ENCODE measurements around the gene TBC1D24. TPM values are rescaled to one million over a fixed set of nuclear protein-coding genes. Genes with fewer than 3 reads are reported as not detected.

TBC1D24 gene
- total and polyA plus RNA-seq, 8 donors: 10.8 to 23.7 (median 18.2) TPM

DNA sequence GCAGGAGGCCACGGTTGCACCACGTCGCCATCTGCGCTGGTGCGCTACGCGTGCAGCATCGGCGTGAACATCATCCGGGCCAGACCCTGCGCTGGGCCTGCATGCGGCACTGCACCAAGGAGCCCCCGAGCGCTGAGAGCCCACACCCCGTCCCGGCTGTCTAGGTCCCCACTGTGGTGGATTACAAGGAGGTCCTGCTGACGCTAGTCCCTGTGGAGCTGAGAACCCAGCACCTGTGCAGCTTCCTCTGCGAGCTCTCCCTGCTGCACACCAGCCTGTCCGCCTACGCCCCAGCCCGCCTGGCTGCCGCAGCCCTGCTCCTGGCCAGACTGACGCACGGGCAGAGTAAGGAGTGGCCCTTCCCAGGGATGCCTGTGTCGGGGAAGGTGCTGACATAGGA is 25.8 kb upstream of the TBC1D24 start:
- Histone ChIP-seq H3K27me3 (no peaks in the 10 kb centered on the region), H3K9me3 (no peaks in the 10 kb centered on the region), H3K4me1 (no peaks in the 10 kb centered on the region), H3K27ac (no peak overlapping the region), H3K36me3 (peaks cover 0 to 4% (median 0%) of the 10 kb centered on the region in 3 donors), H3K4me3 (no peak overlapping the region)
- intact Hi-C loops (cut with DNase I): no loop called here
- DNase-seq (peak in 1 of 6 donors; percentile 47), ATAC-seq (no peak), FAIRE-seq (no peak)
- WGBS, 2 donors: 96 to 98% methylated on average over 24 to 25 of the region's 25 CpGs
- TF ChIP-seq, protein P1, sequence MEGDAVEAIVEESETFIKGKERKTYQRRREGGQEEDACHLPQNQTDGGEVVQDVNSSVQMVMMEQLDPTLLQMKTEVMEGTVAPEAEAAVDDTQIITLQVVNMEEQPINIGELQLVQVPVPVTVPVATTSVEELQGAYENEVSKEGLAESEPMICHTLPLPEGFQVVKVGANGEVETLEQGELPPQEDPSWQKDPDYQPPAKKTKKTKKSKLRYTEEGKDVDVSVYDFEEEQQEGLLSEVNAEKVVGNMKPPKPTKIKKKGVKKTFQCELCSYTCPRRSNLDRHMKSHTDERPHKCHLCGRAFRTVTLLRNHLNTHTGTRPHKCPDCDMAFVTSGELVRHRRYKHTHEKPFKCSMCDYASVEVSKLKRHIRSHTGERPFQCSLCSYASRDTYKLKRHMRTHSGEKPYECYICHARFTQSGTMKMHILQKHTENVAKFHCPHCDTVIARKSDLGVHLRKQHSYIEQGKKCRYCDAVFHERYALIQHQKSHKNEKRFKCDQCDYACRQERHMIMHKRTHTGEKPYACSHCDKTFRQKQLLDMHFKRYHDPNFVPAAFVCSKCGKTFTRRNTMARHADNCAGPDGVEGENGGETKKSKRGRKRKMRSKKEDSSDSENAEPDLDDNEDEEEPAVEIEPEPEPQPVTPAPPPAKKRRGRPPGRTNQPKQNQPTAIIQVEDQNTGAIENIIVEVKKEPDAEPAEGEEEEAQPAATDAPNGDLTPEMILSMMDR (IDR thresholded peaks at IDR 0.05): no peak

DNA sequence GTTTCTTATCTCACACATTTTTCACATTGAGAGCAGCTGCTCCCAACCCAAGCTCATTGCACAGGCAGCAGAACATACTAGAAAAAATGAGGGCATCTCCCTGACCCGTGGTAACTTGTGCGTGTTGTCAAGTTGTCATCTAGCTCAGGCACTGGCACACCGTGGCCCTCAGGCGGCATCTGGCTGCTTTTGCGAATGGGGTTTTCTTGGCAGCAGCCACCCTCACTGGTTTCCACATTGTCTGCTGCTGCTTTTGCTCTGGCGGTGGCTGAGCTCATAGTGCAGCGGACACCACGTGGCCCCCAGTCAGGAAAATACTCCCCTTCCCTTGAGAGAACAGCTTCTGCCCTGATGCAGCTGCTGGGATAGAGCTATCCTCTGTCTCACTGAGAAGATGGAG is 24.4 kb upstream of the TBC1D24 start:
- Histone ChIP-seq H3K36me3 (peaks cover 0 to 4% (median 0%) of the 10 kb centered on the region in 3 donors), H3K4me3 (no peak overlapping the region), H3K27ac (no peak overlapping the region), H3K27me3 (no peaks in the 10 kb centered on the region), H3K9me3 (no peaks in the 10 kb centered on the region), H3K4me1 (no peaks in the 10 kb centered on the region)
- no peak for DNase-seq
- intact Hi-C loops (cut with DNase I): no loop called here
- no peak for ATAC-seq
- TF ChIP-seq, protein P1 (IDR thresholded peaks at IDR 0.05): no peak
- no peak for FAIRE-seq
- WGBS, 2 donors: 92 to 93% methylated on average over 8 of the region's 8 CpGs

DNA sequence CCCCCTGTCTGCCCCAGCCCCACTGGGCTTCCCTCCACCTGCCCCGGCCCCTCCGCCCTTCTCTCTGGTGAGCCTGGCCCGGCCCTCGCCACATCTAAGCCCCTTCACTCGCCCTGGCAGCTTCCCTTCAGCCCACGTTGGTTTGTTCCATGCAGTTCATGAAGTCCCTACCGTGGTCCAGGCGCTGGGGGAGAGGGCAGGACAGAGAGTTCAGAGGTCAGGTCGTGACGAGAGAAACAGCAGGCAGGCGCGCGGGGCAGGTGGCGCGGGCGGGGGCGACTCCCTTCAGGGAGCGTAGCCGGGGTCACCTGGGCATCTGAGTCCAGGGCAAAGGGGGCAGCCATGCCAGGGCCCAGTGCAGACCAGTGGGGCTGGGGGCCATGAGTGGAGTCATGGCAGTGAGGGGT is 23.9 kb upstream of the TBC1D24 start:
- FAIRE-seq (no peak), ATAC-seq (no peak), DNase-seq (peak in 1 of 6 donors; percentile 43)
- H3K27me3 ChIP-seq: no peaks in the 10 kb centered on the region
- H3K36me3 ChIP-seq: peaks cover 0 to 4% (median 0%) of the 10 kb centered on the region in 3 donors
- no peaks in the 10 kb centered on the region for H3K9me3 ChIP-seq
- TF ChIP-seq, protein P1 (IDR thresholded peaks at IDR 0.05): no peak
- intact Hi-C loops (cut with DNase I): no loop called here
- no peak overlapping the region for H3K4me3 ChIP-seq
- H3K27ac ChIP-seq: no peak overlapping the region
- WGBS, 2 donors: 94 to 95% methylated on average over 19 of the region's 19 CpGs
- no peaks in the 10 kb centered on the region for H3K4me1 ChIP-seq

DNA sequence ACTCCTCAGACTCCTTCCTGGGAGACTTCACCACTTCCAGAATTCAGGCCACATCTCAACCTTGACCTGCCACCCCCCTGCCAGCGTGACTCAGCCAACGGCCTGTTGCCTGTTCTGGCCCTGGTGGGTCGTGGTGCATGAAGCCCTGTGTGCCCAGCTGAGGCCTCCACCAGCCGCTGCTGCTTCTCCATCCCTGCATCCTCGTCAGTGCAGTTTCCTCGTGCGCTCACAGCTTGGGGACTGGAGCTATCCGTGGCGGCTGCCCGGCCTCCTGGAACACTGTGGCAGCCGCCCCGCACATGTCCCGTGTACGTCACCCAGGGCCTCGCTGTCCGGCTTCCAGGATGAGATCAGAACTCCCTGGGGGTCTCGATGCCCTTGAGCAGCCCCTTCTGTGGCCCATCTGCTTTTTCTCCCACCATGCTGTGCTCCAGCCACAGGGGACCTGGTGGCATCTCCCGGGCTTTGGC is 23.0 kb upstream of the TBC1D24 start:
- no peak overlapping the region for H3K4me3 ChIP-seq
- H3K9me3 ChIP-seq: no peaks in the 10 kb centered on the region
- no peaks in the 10 kb centered on the region for H3K36me3 ChIP-seq
- H3K4me1 ChIP-seq: no peaks in the 10 kb centered on the region
- TF ChIP-seq, protein P1 (IDR thresholded peaks at IDR 0.05): no peak
- 92 to 93% methylated on average over 18 of the region's 18 CpGs for WGBS, 2 donors
- no peaks in the 10 kb centered on the region for H3K27me3 ChIP-seq
- peak in 1 of 6 donors; percentile 45 for DNase-seq
- no peak for FAIRE-seq
- intact Hi-C loops (cut with DNase I): no loop called here
- no peak for ATAC-seq
- no peak overlapping the region for H3K27ac ChIP-seq

DNA sequence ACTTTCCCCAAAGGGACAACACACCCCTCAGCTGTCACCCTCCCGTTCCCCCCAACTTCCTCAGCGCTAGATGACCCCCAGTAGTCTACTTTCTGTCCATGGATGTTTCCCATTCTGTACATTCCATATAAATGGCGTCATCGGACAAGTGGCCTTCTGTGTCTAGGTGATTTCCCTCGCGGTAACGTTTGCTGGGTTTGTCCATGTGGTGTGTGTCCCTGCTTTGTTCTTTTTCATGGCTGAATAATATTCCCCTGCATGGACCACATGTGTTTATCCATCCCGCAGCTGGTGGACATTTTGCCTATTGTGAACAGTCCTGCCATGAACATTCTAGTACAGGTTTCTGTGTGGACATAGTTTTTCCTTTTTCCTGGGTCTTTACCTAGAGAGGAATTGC is 22.3 kb upstream of the TBC1D24 start:
- FAIRE-seq: no peak
- no peaks in the 10 kb centered on the region for H3K9me3 ChIP-seq

More for the DNA sequence above, 22.3 kb upstream of the TBC1D24 start:
- no peak for DNase-seq
- 95 to 98% methylated on average over 8 of the region's 8 CpGs for whole genome bisulfite sequencing, 2 donors
- no peak overlapping the region for H3K4me3 ChIP-seq
- intact Hi-C loops (cut with DNase I): no loop called here
- TF ChIP-seq, protein P1 (IDR thresholded peaks at IDR 0.05): no peak
- no peaks in the 10 kb centered on the region for H3K36me3 ChIP-seq
- H3K27me3 ChIP-seq: no peaks in the 10 kb centered on the region
- no peak overlapping the region for H3K27ac ChIP-seq
- ATAC-seq: no peak
- H3K4me1 ChIP-seq: no peaks in the 10 kb centered on the region
